Breast epithelium (tissue), 3 donors: Measurements from ENCODE around the gene TTC23.

Experiments used
- POLR2A ChIP-seq: fragments of 450-650 bp; IDR thresholded peaks from one replicate; pipeline ENCODE4 v1.6.1; 2016; ENCODE audit warnings: antibody characterized with exemption, mild to moderate bottlenecking, moderate library complexity
- POLR2AphosphoS5 ChIP-seq, 3 donors: sonication (generic); formaldehyde crosslinking; IDR thresholded peaks; one replicate each; pipeline ENCODE4 v1.6.1; 2017; ENCODE audit warnings: antibody characterized with exemption in 3 of 3
- TF ChIP-seq, protein P1 (sequence below), 3 donors: fragments of 450-650 bp; IDR thresholded peaks; one replicate each; pipeline ENCODE4 v1.5.1; 2016 to 2017; ENCODE audit warnings: antibody characterized with exemption in 3 of 3, mild to moderate bottlenecking in 3 of 3, moderate library complexity in 3 of 3

DNA sequence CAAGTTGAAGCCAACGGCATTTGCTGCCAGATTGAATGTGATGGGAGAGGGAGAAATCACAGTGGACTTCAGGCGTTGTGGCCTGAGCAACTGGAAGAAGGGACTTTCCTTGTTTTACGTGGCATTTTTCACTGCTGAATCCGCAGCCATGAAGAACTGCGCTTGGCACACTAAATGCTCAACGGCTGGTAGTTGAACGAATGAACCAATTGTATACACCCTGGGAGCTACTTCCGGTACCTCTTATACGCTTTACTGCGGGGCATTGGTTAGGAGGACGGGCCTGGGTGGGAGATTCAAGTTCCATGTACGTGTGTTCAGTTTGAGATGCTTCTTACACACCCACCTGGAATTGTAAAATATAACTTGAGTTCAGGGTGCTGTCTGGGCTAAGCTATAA, 139.3 kb downstream of the TTC23 start:
- TF ChIP-seq, protein P1, sequence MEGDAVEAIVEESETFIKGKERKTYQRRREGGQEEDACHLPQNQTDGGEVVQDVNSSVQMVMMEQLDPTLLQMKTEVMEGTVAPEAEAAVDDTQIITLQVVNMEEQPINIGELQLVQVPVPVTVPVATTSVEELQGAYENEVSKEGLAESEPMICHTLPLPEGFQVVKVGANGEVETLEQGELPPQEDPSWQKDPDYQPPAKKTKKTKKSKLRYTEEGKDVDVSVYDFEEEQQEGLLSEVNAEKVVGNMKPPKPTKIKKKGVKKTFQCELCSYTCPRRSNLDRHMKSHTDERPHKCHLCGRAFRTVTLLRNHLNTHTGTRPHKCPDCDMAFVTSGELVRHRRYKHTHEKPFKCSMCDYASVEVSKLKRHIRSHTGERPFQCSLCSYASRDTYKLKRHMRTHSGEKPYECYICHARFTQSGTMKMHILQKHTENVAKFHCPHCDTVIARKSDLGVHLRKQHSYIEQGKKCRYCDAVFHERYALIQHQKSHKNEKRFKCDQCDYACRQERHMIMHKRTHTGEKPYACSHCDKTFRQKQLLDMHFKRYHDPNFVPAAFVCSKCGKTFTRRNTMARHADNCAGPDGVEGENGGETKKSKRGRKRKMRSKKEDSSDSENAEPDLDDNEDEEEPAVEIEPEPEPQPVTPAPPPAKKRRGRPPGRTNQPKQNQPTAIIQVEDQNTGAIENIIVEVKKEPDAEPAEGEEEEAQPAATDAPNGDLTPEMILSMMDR (IDR thresholded peaks at IDR 0.05) = no peak
- no peak for TF ChIP-seq POLR2AphosphoS5 (IDR thresholded peaks at IDR 0.05)
- TF ChIP-seq POLR2A = no peak
